OCI-LY7 (cell line): Measurements from ENCODE around the gene DEFB124. TPM values are rescaled to one million over a fixed set of nuclear protein-coding genes. Genes with fewer than 3 reads are reported as not detected.

Experiments used
- BruUV-seq: library from RNA; stranded (reverse); fragments of 400-500 nt; replicated peaks from 2 replicates; lab custom pipeline; 2021; lab: Mats Ljungman, UMichigan
- CTCF ChIA-PET: fragments of 300-600 bp; sonication (Branson Sonifier 250); formaldehyde crosslinking; loops from one replicate; lab custom pipeline; 2022; ENCODE audit warnings: antibody characterized with exemption; ENCODE audit not compliant: unreplicated experiment; lab: Charles Lee
- POLR2A ChIA-PET: fragments of 300-600 bp; sonication (Branson Sonifier 250); formaldehyde crosslinking; loops from one replicate; lab custom pipeline; 2022; ENCODE audit warnings: antibody characterized with exemption; lab: Charles Lee
- DNase-seq: peaks from one replicate; pipeline ENCODE4 v3.0.0-alpha.2; 2015; ENCODE audit warnings: low spot score
- H2AFZ ChIP-seq: fragments of 200-600 bp; sonication (generic), shearing (Covaris generic); 2 replicates; pipeline ENCODE4 v1.6.1; 2014; ENCODE audit warnings: mild to moderate bottlenecking, antibody characterized with exemption, low read length, moderate library complexity
- H3K27ac ChIP-seq: fragments of 200-600 bp; sonication (generic); 2 replicates; pipeline ENCODE4 v1.5.1; 2014; ENCODE audit warnings: mixed run types, low read depth, mild to moderate bottlenecking, moderate library complexity, low read length, inconsistent platforms; ENCODE audit not compliant: poor library complexity, severe bottlenecking
- H3K36me3 ChIP-seq: fragments of 200-600 bp; sonication (generic); 2 replicates; pipeline ENCODE4 v1.6.1; 2014; ENCODE audit warnings: mild to moderate bottlenecking, antibody characterized with exemption, low read length, moderate library complexity, mixed read lengths; ENCODE audit not compliant: insufficient read depth
- H3K4me1 ChIP-seq: fragments of 200-600 bp; sonication (generic); 2 replicates; pipeline ENCODE4 v1.5.1; 2014; ENCODE audit warnings: mild to moderate bottlenecking, low read length; ENCODE audit not compliant: insufficient read depth, poor library complexity, severe bottlenecking
- H3K4me2 ChIP-seq: fragments of 200-600 bp; sonication (generic); 2 replicates; pipeline ENCODE4 v1.6.1; 2014; ENCODE audit warnings: mild to moderate bottlenecking, low read length
- H3K4me3 ChIP-seq: fragments of 200-600 bp; sonication (generic); 2 replicates; pipeline ENCODE4 v1.5.1; 2014; ENCODE audit warnings: mild to moderate bottlenecking, low read depth, low read length; ENCODE audit not compliant: poor library complexity, severe bottlenecking
- H3K79me2 ChIP-seq: fragments of 200-600 bp; sonication (generic); 2 replicates; pipeline ENCODE4 v1.6.1; 2016; ENCODE audit warnings: low read depth, mild to moderate bottlenecking, low read length, moderate library complexity, mixed read lengths; ENCODE audit not compliant: insufficient read depth
- H3K9me2 ChIP-seq: fragments of 200-600 bp; sonication (generic); 2 replicates; pipeline ENCODE4 v1.6.1; 2016; ENCODE audit warnings: mild to moderate bottlenecking, low read length, mixed read lengths; ENCODE audit not compliant: insufficient read depth
- H3K9me3 ChIP-seq: fragments of 200-600 bp; sonication (generic); 2 replicates; pipeline ENCODE4 v1.6.1; 2014; ENCODE audit warnings: mild to moderate bottlenecking, mixed run types, low read length, mixed read lengths
- H4K20me1 ChIP-seq: fragments of 200-600 bp; sonication (generic); 2 replicates; pipeline ENCODE4 v1.6.1; 2014; ENCODE audit warnings: mild to moderate bottlenecking, antibody characterized with exemption, low read length, moderate library complexity, mixed read lengths; ENCODE audit not compliant: insufficient read depth
- CTCF ChIP-seq: fragments of 200-600 bp; sonication (generic); conservative IDR thresholded peaks from 2 replicates; pipeline ENCODE4 v1.5.1; 2014; ENCODE audit warnings: mild to moderate bottlenecking, antibody characterized with exemption, low read length, moderate library complexity, mixed read lengths
- EZH2phosphoT487 ChIP-seq: fragments of 200-600 bp; sonication (generic); IDR thresholded peaks from 2 replicates; pipeline ENCODE4 v1.6.1; 2018; ENCODE audit warnings: low read depth, borderline replicate concordance, mild to moderate bottlenecking, mixed run types, antibody characterized with exemption, low read length, moderate library complexity, mixed read lengths
- intact Hi-C: fragments of 100-400 bp; cut with micrococcal nuclease; formaldehyde crosslinking; loops from one replicate; pipeline ENCODE4 v1.10.0; 2022; ENCODE audit not compliant: unreplicated experiment
- total RNA-seq, 2 experiments: library from RNA; depleted of rRNA in 1 of 2; stranded (reverse); fragments of >200 nt in 1 of 2; shearing (Covaris generic) in 1 of 2; gene quantifications; 2 replicates each; pipeline ENCODE4 v1.2.3, GENCODE V29; 2014 to 2022

Gene DEFB124
- total RNA-seq, 2 experiments from 2014 or later: not detected

- H3K36me3 ChIP-seq: no peaks in the 10 kb centered on the region
- DNase-seq: no peak
Observed at GRCh38 chr20:31508517-31509244, 33.8 kb upstream of the DEFB124 start.

GRCh38 chr20:31505903-31506302, 31.0 kb upstream of the DEFB124 start:
- intact Hi-C loops: no loop called here
- DNase-seq: no peak
- BruUV-seq: no TSS peak

More at GRCh38 chr20:31508517-31509244, 33.8 kb upstream of the DEFB124 start:
- TF ChIP-seq EZH2phosphoT487 (no peak), CTCF (no peak)
- Histone ChIP-seq H3K4me3 (no peak overlapping the region), H3K79me2 (no peaks in the 10 kb centered on the region), H3K4me1 (no peaks in the 10 kb centered on the region), H3K9me2 (no peaks in the 10 kb centered on the region), H3K4me2 (no peak overlapping the region), H2AFZ (no peak overlapping the region), H4K20me1 (no peaks in the 10 kb centered on the region), H3K27ac (no peak overlapping the region), H3K9me3 (no peaks in the 10 kb centered on the region)
- intact Hi-C loops: no loop called here
- CTCF ChIA-PET: no interaction called here
- POLR2A ChIA-PET: interaction anchor here (0.8 kb wide), 1 partner anchor 35 kb away, joined by 3 read pairs; no protein-coding TSS in a partner anchor
- BruUV-seq: no TSS peak

More at GRCh38 chr20:31505903-31506302, 31.0 kb upstream of the DEFB124 start:
- H3K9me2 ChIP-seq: no peaks in the 10 kb centered on the region
- no peaks in the 10 kb centered on the region for H3K4me1 ChIP-seq
- no peak overlapping the region for H3K4me3 ChIP-seq
- H3K36me3 ChIP-seq: no peaks in the 10 kb centered on the region
- no peaks in the 10 kb centered on the region for H3K79me2 ChIP-seq
- ChIA-PET CTCF (no interaction called here), POLR2A (interaction anchor here (0.6 kb wide), 2 partner anchors 44 to 107 kb away, joined by 3 read pairs; no protein-coding TSS in a partner anchor)
- no peak overlapping the region for H3K4me2 ChIP-seq
- H4K20me1 ChIP-seq: no peaks in the 10 kb centered on the region
- no peak overlapping the region for H2AFZ ChIP-seq
- no peak for TF ChIP-seq CTCF
- no peak for TF ChIP-seq EZH2phosphoT487
- H3K27ac ChIP-seq: no peak overlapping the region
- H3K9me3 ChIP-seq: no peaks in the 10 kb centered on the region
